Measurements from ENCODE around the gene TTLL1. TPM values are rescaled to one million over a fixed set of nuclear protein-coding genes. Genes with fewer than 3 reads are reported as not detected.
A peak's percentile ranks its signal among the peaks of the same experiment; 100 is the strongest.
"Not testable (repeated sequence)": the region's sequence is repeated elsewhere in the genome, so short reads cannot be mapped to it uniquely, and the experiment has no call there.

Gene TTLL1
- total RNA-seq, 1 donor from 2014 or later, result 18.2 TPM

- peak; percentile 59 for DNase-seq (ENCODE audit: low read depth)
These were observed 22.3 kb downstream of the TTLL1 start for GRCh38 chr22:43066844-43067385.

- no peak for DNase-seq (ENCODE audit: low read depth)
These were observed 23.1 kb downstream of the TTLL1 start for GRCh38 chr22:43066134-43066533.

- DNase-seq (ENCODE audit: low read depth), result no peak
These were observed 29.0 kb downstream of the TTLL1 start for GRCh38 chr22:43060183-43060582.

GRCh38 chr22:43057641-43058040 lies 31.6 kb downstream of the TTLL1 start:
- DNase-seq (ENCODE audit: low read depth), result no peak

GRCh38 chr22:43053176-43053575 lies 36.0 kb downstream of the TTLL1 start:
- DNase-seq (ENCODE audit: low read depth), result no peak

GRCh38 chr22:43050995-43051394 lies 38.2 kb downstream of the TTLL1 start:
- no peak for DNase-seq (ENCODE audit: low read depth)

- DNase-seq (ENCODE audit: low read depth), result no peak
These were observed 41.6 kb downstream of the TTLL1 start for GRCh38 chr22:43047605-43048004.

GRCh38 chr22:43044290-43044712 lies 44.9 kb downstream of the TTLL1 start:
- DNase-seq (ENCODE audit: low read depth), result no peak

- no peak for DNase-seq (ENCODE audit: low read depth)
These were observed 47.0 kb downstream of the TTLL1 start for GRCh38 chr22:43042101-43042780.

GRCh38 chr22:43039800-43040199 lies 49.4 kb downstream of the TTLL1 start:
- no peak for DNase-seq (ENCODE audit: low read depth)

- no peak for DNase-seq (ENCODE audit: low read depth)
These were observed 50.9 kb downstream of the TTLL1 start for GRCh38 chr22:43038325-43038724.

- peak; percentile 28 for DNase-seq (ENCODE audit: low read depth)
These were observed 52.8 kb downstream of the TTLL1 start for GRCh38 chr22:43036282-43036829.

- DNase-seq (ENCODE audit: low read depth), result no peak
These were observed 53.9 kb downstream of the TTLL1 start for GRCh38 chr22:43035250-43035649.

- no peak for DNase-seq (ENCODE audit: low read depth)
These were observed 57.6 kb downstream of the TTLL1 start for GRCh38 chr22:43031617-43032016.

- DNase-seq (ENCODE audit: low read depth), result peak; percentile 66
These were observed 70.6 kb downstream of the TTLL1 start for GRCh38 chr22:43018615-43019014.

- peak; percentile 65 for DNase-seq (ENCODE audit: low read depth)
These were observed 71.4 kb downstream of the TTLL1 start for GRCh38 chr22:43017525-43018460.

GRCh38 chr22:43016150-43016549 lies 73.0 kb downstream of the TTLL1 start:
- DNase-seq (ENCODE audit: low read depth), result not testable (repeated sequence)

- no peak for DNase-seq (ENCODE audit: low read depth)
These were observed 73.5 kb downstream of the TTLL1 start for GRCh38 chr22:43015677-43016042.

- peak; percentile 84 for DNase-seq (ENCODE audit: low read depth)
These were observed 74.1 kb downstream of the TTLL1 start, which contains the start of gene PACSIN2 for GRCh38 chr22:43014869-43015676. Gene PACSIN2, minus strand, starts transcription at chr22:43015149. Its CDS starts 103,069 bp downstream, at chr22:42912080.

- DNase-seq (ENCODE audit: low read depth), result no peak
These were observed 74.8 kb downstream of the TTLL1 start for GRCh38 chr22:43014316-43014868.
